Thyroid gland (tissue), 4 donors: Measurements from ENCODE around the gene SP3. TPM values are rescaled to one million over a fixed set of nuclear protein-coding genes. Genes with fewer than 3 reads are reported as not detected.

Experiments used
- DNase-seq, 2 donors: peaks; one replicate each; pipeline ENCODE4 v3.0.0-alpha.2; 2019
- H3K27ac ChIP-seq, 3 donors: fragments of 200-600 bp; sonication (generic); 1 replicate in 2 of 3; 2 replicates in 1 of 3; pipeline ENCODE4 v1.5.1; 2016 to 2019; ENCODE audit warnings: mild to moderate bottlenecking in 1 of 3, moderate library complexity in 1 of 3
- H3K27me3 ChIP-seq: fragments of 200-600 bp; sonication (generic); one replicate; pipeline ENCODE4 v1.5.1; 2019
- H3K36me3 ChIP-seq, 2 donors: fragments of 200-600 bp; sonication (generic); one replicate each; pipeline ENCODE4 v1.5.1; 2016 to 2019
- H3K4me1 ChIP-seq, 2 donors: fragments of 200-600 bp; sonication (generic); one replicate each; pipeline ENCODE4 v1.5.1; 2017 to 2019
- H3K4me3 ChIP-seq, 3 donors: fragments of 200-600 bp; sonication (generic); replicated peaks in 1 of 3; 1 replicate in 2 of 3; 2 replicates in 1 of 3; pipeline ENCODE4 v1.5.1; 2016; ENCODE audit warnings: mild to moderate bottlenecking in 1 of 3
- H3K9me3 ChIP-seq: fragments of 200-600 bp; sonication (generic); one replicate; pipeline ENCODE4 v1.5.1; 2017
- POLR2A ChIP-seq, 2 donors: fragments of 450-650 bp; IDR thresholded peaks; one replicate each; pipeline ENCODE4 v1.6.1; 2017; ENCODE audit warnings: antibody characterized with exemption in 2 of 2, mild to moderate bottlenecking in 2 of 2, moderate library complexity in 1 of 2
- WGBS, 2 donors: methylation state at CpG; one replicate each; pipeline ENCODE4 v1.1.5; 2017; 5-methylcytosine and 5-hydroxymethylcytosine counted together
- intact Hi-C: fragments of 100-400 bp; cut with DNase I; formaldehyde crosslinking; loops from one replicate; pipeline ENCODE4 v1.15.1; 2023
- total RNA-seq, 4 donors: library from RNA; depleted of rRNA; stranded (reverse); fragments of >200 nt; gene quantifications; one replicate each; pipeline ENCODE4 v1.2.3, GENCODE V29; 2016
- TF ChIP-seq, protein P1 (sequence below), 6 experiments: fragments of 200-600 bp in 3 of 6; fragments of 450-650 bp in 3 of 6; sonication (generic) in 3 of 6; IDR thresholded peaks; one replicate each; pipeline ENCODE4 v1.5.1; 2016 to 2019; ENCODE audit warnings: antibody characterized with exemption in 6 of 6, mild to moderate bottlenecking in 2 of 6, inconsistent platforms in 1 of 6, moderate library complexity in 1 of 6

The SP3 gene
- total RNA-seq, 4 donors from 2014 or later: 152 to 237 (median 186) TPM

DNA sequence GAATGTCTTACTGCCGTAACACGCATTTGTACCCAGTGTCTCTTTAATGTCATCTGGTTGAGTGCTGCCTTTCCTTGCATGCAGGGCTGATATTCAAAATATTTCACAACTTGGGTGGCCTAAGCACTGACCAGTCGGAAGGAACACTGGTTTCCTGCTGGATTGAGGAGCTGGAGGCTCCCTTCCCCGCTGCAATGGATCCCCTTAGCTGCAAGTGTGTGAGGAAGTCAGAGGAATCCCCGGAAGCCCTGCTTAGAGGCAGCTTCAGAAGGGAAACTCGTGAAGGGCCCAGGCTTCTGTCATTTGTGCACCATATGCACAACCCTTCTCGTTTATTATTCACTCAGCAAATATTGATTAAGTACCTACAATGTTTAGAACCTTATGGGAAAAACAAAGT lies 33.2 kb upstream of the SP3 start:
- Histone ChIP-seq H3K9me3 (no peaks in the 10 kb centered on the region), H3K36me3 (no peaks in the 10 kb centered on the region), H3K4me1 (peaks cover 24% of the 10 kb centered on the region in 2 donors), H3K27ac (peak overlapping the region; percentile 71 to 80 (median 77)), H3K4me3 (no peak overlapping the region), H3K27me3 (no peaks in the 10 kb centered on the region)
- intact Hi-C loops: no loop called here
- no peak for TF ChIP-seq POLR2A (IDR thresholded peaks at IDR 0.05)
- TF ChIP-seq, protein P1, sequence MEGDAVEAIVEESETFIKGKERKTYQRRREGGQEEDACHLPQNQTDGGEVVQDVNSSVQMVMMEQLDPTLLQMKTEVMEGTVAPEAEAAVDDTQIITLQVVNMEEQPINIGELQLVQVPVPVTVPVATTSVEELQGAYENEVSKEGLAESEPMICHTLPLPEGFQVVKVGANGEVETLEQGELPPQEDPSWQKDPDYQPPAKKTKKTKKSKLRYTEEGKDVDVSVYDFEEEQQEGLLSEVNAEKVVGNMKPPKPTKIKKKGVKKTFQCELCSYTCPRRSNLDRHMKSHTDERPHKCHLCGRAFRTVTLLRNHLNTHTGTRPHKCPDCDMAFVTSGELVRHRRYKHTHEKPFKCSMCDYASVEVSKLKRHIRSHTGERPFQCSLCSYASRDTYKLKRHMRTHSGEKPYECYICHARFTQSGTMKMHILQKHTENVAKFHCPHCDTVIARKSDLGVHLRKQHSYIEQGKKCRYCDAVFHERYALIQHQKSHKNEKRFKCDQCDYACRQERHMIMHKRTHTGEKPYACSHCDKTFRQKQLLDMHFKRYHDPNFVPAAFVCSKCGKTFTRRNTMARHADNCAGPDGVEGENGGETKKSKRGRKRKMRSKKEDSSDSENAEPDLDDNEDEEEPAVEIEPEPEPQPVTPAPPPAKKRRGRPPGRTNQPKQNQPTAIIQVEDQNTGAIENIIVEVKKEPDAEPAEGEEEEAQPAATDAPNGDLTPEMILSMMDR (IDR thresholded peaks at IDR 0.05): no peak
- DNase-seq: peak in 1 of 2 donors; percentile 17
- 75 to 81% methylated on average over 7 of the region's 7 CpGs for WGBS, 2 donors

DNA sequence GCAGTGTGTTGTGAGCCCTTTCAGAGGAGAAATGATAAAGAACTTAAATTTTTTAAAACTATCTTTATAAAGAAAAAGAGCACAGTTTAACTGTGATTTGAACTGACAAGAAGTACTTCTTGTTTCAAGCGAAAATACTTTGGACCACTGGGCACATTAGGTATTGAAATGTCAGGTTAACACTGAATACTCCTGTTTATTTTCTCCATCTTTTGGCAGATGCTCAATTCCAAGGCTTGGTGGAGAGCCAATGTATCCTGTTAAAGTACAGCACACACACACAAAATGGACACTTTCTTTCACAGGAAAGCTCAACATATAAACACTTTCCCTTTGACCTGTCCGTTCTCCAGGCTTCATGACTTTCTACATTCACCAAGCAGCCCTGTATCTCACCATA lies 32.6 kb upstream of the SP3 start:
- Histone ChIP-seq H3K4me3 (no peak overlapping the region), H3K27me3 (no peaks in the 10 kb centered on the region), H3K36me3 (no peaks in the 10 kb centered on the region), H3K27ac (peak overlapping the region; percentile 71 to 80 (median 77)), H3K4me1 (peaks cover 24% of the 10 kb centered on the region in 2 donors), H3K9me3 (no peaks in the 10 kb centered on the region)
- 41 to 46% methylated on average over 2 of the region's 2 CpGs for WGBS, 2 donors
- TF ChIP-seq, protein P1 (IDR thresholded peaks at IDR 0.05): peak in 2 of 6 experiments; percentile 1 to 25
- TF ChIP-seq POLR2A (IDR thresholded peaks at IDR 0.05): no peak
- peak; percentile 69 to 74 for DNase-seq
- intact Hi-C loops: no loop called here

DNA sequence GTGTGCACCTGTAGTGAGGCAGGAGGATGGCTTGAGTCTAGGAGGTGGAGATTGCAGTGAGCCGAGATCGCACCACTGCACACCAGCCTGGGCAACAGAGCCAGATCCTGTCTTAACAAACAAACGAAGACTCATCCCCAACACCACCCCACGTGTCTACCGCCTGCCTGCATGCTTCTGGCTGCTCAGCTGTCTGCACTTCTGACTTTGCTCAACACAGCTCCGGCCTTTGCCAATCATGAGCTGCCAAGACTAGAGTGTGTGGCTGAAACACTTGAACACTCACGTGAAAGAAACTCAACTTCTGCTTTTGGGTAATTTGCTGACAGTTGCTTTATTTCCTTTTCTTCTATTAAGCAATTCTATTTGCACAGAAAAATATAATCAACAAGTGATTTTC lies 32.1 kb upstream of the SP3 start:
- intact Hi-C loops: no loop called here
- no peak overlapping the region for H3K4me3 ChIP-seq
- peak overlapping the region; percentile 71 to 80 (median 77) for H3K27ac ChIP-seq
- H3K27me3 ChIP-seq: no peaks in the 10 kb centered on the region
- peak in 1 of 2 donors; percentile 30 for TF ChIP-seq POLR2A (IDR thresholded peaks at IDR 0.05)
- TF ChIP-seq, protein P1 (IDR thresholded peaks at IDR 0.05): no peak
- WGBS, 2 donors: 14 to 19% methylated on average over 7 of the region's 7 CpGs
- peak; percentile 93 to 94 for DNase-seq
- no peaks in the 10 kb centered on the region for H3K36me3 ChIP-seq
- no peaks in the 10 kb centered on the region for H3K9me3 ChIP-seq
- H3K4me1 ChIP-seq: peaks cover 26% of the 10 kb centered on the region in 2 donors

DNA sequence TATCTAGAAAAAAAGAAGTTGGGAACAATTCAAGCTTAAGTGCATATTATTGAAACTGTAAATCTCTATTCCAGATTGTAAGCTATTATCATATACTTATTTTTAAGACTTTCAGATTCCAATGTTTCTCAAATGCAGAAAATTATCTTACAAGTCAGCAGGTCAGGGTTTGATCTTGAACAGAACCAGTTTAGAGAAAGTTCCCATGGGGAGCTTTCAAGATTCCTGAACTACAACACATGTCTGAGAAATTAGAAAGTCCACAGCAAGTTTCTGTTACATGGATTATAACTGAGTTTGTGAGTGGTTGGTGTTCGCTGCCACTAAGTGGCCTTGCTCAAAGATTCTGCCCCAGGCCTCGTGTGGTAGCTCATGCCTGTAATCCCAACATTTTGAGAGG lies 31.6 kb upstream of the SP3 start:
- Histone ChIP-seq H3K4me1 (peaks cover 31% of the 10 kb centered on the region in 2 donors), H3K27me3 (no peaks in the 10 kb centered on the region), H3K36me3 (no peaks in the 10 kb centered on the region), H3K4me3 (no peak overlapping the region), H3K9me3 (no peaks in the 10 kb centered on the region), H3K27ac (peak overlapping the region; percentile 62 to 77 (median 76))
- no peak for TF ChIP-seq POLR2A (IDR thresholded peaks at IDR 0.05)
- TF ChIP-seq, protein P1 (IDR thresholded peaks at IDR 0.05): no peak
- 73 to 81% methylated on average over 2 of the region's 2 CpGs for WGBS, 2 donors
- no peak for DNase-seq
- intact Hi-C loops: no loop called here

DNA sequence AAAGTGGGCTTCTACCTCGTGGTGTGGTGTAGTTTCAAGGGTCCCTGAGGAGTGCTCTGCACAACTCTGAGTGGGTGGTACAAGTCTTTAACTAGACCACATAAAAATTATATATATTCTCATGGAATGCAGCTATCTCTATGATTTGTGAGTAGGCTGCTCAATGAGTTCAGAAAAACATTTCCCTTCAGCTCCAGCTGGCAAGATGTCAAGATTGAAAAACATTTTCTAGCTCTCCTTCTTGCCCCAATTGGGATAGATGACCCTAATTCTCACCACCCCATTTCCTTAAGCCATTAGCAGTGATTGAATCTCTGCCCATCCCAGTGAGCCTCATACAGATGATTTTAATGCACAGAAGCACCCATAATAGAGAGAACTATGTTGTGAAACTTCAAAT lies 28.3 kb upstream of the SP3 start:
- 52 to 64% methylated on average over 1 of the region's 1 CpG for WGBS, 2 donors
- no peak for DNase-seq
- peaks cover 45 to 47% of the 10 kb centered on the region in 2 donors for H3K4me1 ChIP-seq
- H3K4me3 ChIP-seq: no peak overlapping the region
- no peaks in the 10 kb centered on the region for H3K27me3 ChIP-seq
- intact Hi-C loops: no loop called here
- no peaks in the 10 kb centered on the region for H3K36me3 ChIP-seq
- TF ChIP-seq, protein P1 (IDR thresholded peaks at IDR 0.05): no peak
- TF ChIP-seq POLR2A (IDR thresholded peaks at IDR 0.05): no peak
- H3K9me3 ChIP-seq: no peaks in the 10 kb centered on the region
- no peak overlapping the region for H3K27ac ChIP-seq
